GM18909 (cell line): Measurements from ENCODE around the gene MYOZ1.
"Not testable (repeated sequence)": the region's sequence is repeated elsewhere in the genome, so short reads cannot be mapped to it uniquely, and the experiment has no call there.

ENCODE experiments used
- ATAC-seq: cut with Tn5 transposase; IDR thresholded peaks from one replicate; pipeline ENCODE4 v1.9.1; 2021; ENCODE audit warnings: mild to moderate bottlenecking; ENCODE audit not compliant: unreplicated experiment, poor library complexity

MYOZ1 gene

DNA sequence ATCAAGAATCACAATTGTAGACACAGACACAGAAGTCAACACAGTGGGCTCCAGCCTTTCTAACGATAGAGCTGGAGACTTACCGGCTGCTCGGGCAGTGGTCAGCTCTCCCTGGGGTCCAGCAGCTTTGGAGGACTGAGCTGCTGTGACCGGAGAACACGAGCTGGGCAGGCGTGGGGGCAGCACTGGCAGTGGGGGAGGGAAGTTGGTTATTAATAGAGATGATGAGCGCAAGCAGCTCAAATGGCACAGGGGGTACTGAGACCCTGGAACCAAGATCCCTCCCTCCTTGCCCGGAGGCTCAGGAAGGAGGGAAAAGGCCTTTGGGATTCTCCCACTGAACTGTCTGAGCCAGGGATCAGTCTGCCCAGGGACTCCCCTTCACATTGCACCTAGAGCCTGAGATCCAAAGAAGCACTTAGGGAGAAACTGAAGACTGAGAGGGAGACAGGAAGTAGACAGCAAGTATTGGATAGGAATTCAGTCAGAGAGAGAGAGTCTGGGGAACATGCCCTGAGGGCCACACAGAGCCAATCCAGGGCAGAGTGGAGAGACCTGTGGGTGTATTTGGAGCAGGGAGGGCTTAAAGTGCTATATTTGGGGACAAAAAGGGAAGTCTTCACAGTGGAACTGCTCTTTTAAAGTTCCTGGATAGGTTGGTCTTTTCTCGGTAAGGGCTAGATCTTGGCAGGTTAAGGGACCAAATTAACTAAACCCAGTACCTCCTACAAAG lies at the start of gene MYOZ1:
MYOZ1 (minus strand) TSS at position 147 of the 733 bp plus-strand sequence. CDS start 1,457 bp downstream, outside the sequence.
- no peak for ATAC-seq

DNA sequence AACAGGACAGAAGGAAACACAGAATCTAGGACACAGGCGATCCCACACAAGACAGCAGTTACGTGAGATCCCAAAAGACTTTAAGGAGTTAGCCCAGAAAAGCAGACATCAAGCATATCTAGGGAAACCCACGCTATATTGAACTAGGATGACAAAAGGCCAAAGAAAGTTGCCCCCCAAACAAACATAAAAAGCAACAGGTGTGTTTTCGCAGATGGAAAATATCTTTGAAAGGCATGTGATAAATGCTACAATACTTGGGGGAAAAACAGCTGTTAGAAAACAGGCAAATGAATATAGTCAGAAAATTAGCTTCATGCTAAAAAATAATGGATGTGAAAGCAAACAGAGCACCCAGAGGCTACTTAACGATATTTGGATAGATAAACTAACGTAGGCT lies 49.5 kb upstream of the MYOZ1 start:
- not testable (repeated sequence) for ATAC-seq

GRCh38 chr10:73689596-73689995 lies 48.3 kb upstream of the MYOZ1 start:
- not testable (repeated sequence) for ATAC-seq

DNA sequence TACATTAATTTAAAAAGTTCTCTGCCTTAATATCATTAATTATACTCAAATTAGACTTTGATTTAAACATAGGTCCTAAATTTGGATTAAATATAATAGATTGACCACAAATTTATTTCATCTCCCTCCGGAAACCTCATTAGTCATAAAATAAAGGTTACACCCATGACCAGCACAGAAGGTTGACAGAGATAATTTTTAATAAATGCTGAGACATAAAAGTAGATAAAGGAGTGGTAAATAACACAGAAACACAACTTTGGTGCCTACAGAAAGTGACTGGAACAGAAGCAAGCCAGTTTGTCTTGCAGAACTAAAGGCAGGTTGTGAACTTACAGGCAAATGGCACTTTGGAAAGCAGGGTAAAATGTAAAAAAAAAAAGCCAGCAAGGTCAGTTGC lies 46.4 kb upstream of the MYOZ1 start:
- ATAC-seq = not testable (repeated sequence)

DNA sequence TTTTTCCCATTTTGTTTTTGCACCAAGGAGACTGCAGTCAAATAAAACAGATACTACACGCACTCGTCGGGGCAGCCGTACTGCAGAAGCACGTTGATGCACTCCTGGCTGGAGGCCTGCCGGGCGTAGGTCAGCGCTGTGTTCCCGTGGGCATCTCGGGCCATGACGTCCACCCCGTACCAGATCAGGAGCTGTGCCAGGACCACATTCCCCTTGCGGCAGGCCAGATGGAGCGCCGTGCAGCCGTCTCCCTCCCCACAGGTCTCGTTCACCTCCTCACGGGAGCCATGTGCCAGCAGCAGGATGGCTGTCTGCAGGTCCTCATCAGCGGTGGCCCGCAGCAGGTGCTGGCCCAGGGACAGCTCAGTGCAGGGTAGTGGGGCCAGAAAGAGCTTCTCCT lies 33.3 kb upstream of the MYOZ1 start:
- not testable (repeated sequence) for ATAC-seq

DNA sequence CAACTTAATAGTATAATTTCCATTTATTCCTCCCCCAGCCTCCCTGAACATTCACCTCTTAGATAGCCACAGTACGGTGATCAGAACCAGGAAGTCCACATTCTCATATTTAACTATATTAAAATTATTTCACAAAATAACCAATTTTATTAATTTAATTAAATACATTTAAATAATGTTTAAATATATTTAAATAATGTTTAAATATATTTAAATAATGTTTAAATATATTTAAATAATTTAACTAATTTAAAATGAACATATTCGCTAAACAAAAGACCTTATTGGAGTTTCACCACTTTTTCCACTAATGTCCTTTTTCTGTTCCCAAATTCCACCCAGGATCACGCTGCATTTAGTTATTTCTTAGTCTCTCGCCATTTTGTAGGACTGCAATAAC lies 27.1 kb upstream of the MYOZ1 start:
- not testable (repeated sequence) for ATAC-seq

DNA sequence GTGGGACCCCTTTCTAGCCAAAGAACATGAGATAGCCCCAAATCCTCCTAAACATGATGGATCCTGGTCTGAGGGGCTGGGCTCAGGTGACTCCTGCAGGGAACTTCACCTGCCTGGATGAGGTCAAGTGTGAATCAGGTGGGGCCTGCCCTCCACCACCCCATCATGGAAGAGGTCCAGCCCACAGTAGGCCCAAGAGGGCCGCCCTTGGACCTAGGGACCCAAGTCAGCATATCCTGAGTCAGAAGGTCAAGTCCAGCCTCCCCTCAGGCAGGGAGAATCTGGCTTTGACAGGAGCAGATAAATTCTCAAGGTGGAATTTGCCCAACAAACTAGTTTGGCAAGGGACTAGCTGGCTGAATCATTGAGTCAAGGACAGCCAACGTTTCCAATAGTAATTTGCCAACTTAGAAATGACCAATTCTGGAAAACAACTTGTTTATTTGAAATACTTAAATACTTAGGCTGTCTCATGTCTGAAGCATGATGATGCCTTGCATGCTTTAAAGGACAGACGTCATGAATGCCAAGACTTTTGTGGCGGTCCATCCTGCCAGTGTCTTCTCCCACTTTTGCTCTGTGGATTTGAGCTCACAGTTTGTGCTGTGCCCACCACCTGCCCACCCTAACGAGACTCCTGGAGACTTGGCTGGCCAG lies 25.0 kb upstream of the MYOZ1 start:
- not testable (repeated sequence) for ATAC-seq

GRCh38 chr10:73665581-73665980 lies 24.3 kb upstream of the MYOZ1 start:
- not testable (repeated sequence) for ATAC-seq

GRCh38 chr10:73664156-73665040 lies 23.1 kb upstream of the MYOZ1 start:
- not testable (repeated sequence) for ATAC-seq

DNA sequence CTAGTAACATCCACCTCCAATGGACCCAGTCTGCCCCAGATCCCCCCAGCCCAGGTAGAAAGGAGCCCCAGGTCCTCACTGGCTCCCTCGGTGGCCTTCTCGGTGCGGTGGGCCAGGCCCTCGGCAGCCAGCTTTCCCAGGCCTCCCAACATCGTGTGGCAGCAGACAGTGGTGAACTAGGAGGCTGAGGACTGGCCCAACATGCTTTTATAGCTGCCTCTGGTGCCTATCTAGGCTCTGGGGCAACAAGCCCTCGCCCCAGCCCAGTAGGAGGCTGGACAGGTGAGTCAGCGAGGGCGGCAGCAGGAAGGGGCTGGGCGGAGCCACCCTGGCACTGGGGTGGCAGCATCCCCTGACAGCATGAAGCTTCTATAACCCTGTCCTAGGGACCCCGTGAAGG lies 22.3 kb upstream of the MYOZ1 start:
- ATAC-seq = not testable (repeated sequence)

DNA sequence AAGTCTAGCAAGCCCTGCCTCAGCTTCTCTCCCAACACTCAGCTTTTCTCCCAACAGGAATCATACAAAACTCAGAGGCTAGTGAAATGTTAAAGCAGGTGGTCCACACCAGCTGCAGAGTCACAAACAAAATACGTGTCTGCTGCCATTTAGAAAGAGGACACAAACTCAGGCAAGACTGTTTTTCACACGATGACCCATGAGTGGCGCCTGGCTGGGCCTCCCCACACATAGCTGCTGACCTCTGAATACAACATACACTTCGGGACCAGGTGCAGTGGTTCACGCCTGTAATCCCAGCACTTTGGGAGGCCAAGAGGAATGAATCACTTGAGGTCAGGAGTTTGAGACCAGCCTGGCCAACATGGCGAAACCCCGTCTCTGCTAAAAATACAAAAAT lies 21.4 kb upstream of the MYOZ1 start:
- ATAC-seq = not testable (repeated sequence)

GRCh38 chr10:73655990-73656298 lies 14.7 kb upstream of the MYOZ1 start, which contains the start of gene SYNPO2L:
Gene SYNPO2L (minus strand): TSS chr10:73656029. CDS start chr10:73655922, 107 bp downstream.
- ATAC-seq = no peak

DNA sequence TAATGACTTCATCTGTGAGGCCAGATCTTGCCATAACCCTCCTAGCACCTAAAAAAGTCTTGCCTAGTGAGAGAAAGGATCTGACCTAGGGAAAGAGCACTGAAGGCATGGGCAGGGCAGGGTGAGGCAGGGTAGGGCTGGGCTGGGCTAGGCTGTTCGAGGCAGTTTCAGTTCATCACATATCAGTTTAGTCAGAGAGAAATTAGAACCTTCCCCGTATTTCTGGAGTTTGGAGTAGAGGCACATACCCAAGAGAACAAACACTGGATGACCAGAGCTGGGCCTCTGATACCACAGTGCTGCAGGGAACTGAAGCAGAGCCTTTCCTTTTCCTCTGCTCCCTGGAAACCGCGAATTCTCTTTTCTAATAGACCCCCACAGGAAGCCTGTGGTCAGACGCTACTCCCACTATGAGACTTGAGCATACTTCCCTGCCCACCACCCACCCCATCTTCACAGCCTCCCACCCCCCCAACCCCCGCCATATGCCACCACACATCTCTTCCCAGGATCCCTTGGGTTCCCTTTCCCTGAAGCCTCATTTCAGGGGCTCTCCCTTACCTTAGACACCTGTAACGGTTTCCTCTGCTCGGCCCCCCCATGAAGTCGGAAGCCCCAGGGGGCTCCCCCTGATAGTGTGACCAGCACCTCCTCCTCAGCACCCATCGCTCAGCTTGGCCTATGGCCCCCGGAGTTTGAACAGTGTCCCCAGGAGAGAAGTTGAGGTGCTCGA lies 14.1 kb upstream of the MYOZ1 start:
- no peak for ATAC-seq

DNA sequence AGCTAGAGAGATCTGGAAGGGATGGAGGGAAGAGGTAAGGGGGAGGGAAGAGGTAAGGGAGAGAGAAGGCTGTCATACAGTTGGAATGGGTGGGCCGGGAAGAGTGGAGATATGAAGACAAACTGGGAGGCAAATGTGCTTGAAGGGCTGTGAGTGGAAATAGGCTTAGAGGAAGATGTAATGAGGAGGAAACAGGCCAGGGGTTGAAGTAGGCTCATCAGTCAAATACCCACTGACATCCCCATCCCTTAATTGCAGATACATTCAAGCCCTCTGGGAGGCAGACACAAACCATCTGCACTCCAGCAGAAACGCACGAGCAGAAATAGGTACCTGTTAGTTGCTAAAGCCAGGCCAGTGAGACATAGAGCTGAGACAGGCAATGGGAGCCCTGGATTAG lies 12.4 kb upstream of the MYOZ1 start:
- no peak for ATAC-seq

DNA sequence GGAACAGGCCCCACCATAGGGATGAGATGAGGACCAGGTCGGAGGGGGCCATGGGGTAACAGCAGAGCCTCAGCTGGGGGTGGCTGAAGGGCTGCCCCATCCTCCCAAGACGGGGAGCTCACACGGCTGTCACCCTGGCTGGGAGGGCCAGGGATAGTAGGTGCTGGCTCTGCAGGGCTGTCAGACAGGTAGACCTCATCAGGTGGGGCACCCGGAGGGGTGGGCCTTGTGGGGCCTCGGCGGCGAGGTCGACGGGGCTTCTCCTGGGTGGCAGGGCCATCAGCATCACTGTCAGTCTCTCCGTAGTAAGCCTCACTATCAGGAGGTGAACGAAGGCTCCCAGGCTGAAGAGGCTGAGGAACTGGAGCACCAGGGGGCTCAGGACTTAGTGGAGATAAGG lies 11.9 kb upstream of the MYOZ1 start:
- ATAC-seq = no peak

- ATAC-seq = no peak
Measured at GRCh38 chr10:73650537-73651331, 9.5 kb upstream of the MYOZ1 start.

DNA sequence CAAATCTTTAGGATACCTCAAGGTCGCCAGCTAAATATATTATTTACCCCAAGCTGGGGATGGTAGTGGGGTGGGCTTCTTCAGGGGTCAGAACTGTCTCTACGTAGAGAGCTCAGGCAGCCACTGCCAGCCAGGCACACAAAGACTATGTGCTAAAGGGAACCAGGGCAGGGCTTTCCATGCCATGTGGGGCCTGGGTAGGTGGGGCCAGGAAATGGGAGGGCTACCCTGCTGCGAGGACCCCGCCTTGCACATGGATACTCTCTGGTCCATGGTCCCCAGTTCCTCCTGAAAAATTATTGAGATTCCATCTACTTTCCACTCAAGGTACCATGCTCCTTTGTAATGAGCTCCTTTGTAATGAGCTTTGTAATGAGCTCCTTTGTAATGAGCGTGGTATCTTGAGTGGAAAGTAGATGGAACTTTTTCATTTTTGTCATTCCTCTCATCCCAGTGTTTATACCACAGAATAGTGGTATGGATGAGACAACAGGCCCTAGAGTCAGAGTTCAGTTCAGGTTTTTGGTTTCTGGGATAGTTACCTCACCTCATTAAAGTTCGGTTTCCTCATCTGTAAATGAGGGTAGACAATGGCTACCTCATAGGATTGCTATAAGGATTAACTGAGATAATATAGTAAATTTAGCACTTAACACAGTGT lies 8.7 kb upstream of the MYOZ1 start:
- no peak for ATAC-seq

DNA sequence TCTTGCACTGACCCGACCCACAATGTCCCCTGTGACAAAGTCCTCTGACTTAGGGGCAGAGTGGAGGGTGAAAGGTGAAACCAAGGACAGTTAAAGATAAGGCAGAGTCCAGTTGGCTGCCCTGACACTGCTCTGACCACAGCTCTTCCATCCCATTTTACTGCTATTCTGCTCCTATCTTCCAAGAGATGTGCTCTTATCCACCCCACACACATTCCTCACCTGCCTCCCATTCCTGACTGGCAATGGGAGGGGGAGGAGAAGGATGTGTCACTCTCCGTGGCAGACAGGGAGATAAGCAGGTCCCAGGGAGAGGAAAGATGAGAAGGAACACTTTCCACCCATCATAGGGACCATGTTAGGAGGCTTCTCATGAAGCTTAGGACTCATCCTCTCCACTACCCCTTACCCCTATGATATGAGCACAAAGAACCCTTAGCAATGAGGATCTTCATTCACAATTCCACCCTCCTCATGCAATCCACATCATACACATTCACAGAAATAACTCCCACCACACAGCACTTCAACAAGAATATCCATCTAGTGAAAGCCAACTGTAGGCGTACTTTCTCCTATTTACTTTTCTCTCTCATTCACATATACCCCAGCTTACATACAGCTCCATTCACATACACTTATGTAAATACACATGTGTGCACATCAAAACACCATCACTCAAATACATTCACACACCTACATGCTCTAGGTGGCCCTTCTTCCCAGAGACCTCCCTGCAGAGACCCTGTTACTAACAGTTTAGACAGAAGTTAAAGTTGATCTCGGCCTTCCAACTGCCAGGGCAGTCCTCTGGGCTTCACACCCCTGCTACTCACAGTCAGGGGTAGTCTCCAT lies 7.9 kb upstream of the MYOZ1 start:
- no peak for ATAC-seq
